GM18520 (cell line): ENCODE results near the gene ARHGEF4.

Experiments used
- ATAC-seq: cut with Tn5 transposase; IDR thresholded peaks from one replicate; pipeline ENCODE4 v1.9.1; 2021; ENCODE audit not compliant: unreplicated experiment

Gene ARHGEF4

DNA sequence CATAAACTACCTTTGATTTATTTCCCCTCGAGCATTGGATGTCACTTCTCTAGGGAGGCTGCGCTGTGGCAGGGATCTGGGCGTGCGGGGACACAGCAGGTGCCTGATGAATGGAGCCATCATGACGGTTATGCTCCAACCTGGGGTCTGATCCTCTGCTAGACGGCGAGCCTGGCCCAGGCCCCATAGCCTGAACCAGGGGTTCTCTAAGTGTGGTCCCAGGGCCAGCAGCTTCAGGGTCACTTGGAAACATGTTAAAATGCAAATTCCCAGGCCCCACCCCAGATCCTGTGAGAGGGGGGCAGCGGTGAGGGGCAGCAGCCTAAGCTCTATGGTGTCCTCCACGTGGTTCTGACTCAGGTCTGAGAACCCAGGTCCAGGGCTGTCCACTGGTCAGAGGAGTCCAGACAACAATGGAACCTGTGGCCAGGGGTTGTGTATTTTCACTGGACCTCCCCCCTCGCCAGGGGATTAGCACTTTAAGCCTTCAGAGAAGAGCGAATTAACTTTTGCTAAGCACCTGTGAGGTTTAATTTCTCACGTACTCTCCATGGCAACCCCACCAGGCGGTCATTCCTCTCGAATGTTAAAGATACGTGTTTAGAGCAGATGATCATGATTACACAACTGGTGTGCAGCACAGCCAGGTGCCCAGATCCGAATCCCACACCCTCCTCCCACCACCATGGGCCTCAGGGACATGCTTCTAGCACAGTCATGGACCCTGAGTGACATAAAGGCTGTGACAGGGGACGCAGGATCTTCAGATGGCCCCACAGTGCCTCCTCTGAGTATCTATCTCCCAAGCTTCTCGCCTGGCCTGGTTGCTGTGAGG, 1.6 kb upstream of the ARHGEF4 start:
- no peak for ATAC-seq

DNA sequence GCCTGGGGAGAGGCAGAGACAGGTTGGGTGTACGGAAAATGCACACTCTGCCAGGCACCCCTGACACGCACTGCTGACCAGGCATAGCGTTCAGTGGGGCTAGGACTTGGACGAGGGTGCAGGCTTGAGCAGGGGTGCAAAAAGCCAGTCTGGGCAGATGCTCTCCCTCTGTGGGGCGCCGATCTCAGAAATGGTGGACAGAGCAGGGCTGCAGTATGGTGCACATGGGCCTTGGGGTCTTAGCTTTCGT, 1.0 kb upstream of the ARHGEF4 start:
- ATAC-seq = no peak

DNA sequence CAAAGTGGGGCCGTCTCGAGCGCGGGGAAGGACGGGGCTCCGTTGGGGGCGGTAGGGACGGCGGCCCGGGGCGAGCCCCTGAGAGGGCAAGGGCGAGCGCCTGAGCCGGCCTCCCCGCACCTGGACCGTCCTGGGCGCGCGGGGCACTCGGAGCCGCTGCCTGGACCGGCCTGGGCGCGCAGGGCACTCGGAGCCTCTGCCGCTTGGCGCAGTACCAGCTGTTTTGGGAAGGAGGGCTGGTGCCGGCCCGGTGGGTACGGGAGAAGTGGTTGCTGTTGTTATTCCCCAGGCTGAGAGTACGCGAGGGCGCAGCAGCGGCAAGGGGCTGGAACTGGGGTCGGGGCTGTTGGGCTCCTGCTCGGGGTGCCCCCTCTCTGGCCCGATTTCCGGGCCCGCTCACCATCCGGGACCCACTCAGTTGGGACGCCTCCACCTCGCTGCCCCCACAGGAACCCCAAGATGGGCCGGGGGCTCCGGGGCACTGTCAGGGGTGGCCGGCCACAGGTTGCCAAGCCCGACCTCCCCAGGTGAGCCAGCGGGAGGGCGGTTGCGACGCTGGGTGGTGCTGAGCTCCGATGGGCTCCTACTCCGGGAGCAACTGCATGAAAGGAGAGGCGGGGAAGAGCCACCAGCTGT, 579 bp downstream of the ARHGEF4 start:
- ATAC-seq = no peak

DNA sequence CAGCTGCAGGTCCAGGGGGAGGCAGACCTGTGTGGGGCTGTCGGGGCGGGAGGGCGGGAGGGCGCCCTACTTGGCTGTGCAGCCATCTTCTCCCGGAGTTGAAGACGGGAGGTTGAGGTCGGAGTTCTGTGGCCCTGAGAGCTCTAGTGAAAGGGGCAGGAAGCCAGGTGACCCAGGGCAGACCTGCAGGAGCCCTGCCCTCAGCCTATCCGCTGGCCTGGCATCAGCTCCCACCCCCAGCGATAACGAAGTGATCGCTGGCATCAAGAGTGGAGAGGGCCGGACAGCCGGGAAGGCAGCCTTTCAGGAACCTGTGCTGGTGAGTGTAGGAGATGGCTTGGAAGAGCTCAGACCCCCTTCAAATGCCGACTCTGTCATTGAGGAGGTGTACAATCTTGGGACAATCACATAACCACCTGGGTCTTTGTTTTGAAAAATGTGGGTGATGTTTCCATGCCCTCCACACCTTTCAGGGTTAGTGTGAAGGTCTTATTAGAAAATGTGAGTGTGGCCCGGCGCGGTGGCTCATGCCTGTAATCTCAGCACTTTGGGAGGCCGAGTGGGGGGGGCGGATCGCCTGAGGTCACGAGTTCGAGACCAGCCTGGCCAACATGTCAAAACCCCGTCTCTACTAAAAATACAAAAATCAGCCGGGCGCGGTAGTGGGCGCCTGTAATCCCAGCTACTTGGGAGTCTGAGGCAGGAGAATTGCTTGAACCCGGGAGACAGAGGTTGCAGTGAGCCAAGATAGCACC, 1.3 kb downstream of the ARHGEF4 start:
- ATAC-seq = no peak

DNA sequence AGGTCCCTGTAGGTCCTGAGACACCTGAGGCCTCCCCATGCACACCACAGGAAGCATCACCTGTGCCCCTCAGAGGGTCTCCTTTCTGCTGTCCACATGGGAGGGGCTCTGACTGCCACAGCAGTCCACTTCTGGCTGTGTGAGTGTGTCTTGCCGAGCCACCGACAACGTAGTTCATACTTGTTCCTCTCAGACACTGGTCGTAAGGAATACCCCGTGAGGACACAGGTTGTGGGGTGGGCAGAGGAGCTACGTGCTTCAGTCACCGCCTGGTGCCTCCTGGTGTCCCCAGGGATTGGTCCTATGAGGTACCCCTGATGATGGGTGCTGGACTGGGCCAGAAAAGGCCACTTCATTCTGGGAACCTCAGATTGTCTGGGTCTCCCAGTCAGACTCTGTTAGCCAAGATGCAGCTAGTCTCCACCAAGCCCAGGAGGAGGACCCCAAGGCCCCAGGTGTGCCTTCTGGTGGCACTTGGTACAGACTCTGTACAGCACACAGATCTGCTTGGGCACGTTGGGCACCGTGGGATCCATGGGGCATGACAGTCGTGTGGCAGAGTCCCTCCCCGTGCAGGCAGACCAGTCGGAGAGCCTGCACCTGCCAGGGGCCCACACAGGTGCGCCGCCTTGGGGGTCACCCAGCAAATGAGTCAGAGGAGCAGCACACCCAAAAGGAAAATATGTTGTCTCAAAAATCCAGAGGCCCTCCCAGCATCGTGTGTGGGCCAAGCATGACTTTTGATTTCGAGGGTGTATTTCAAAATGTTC, 2.5 kb downstream of the ARHGEF4 start:
- no peak for ATAC-seq

DNA sequence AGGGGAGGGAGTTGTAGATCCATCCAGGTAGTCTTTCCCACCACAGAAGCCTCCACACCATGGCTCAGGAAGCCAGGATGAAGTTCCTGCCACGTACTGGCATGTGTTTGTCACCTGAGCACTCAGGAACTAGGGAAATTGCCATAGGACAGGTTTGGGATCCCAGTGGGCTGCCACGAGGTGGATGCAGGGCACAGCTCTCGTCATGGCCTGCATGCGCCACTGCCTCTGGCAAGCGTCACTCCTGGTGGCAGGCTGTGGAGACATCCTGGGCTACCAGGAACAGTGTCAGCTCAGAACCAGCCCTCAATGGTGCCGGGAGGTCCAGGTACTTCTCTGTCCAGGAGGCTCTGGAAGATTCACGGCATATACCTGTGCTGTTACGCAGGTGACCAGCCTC, 3.8 kb downstream of the ARHGEF4 start:
- no peak for ATAC-seq

DNA sequence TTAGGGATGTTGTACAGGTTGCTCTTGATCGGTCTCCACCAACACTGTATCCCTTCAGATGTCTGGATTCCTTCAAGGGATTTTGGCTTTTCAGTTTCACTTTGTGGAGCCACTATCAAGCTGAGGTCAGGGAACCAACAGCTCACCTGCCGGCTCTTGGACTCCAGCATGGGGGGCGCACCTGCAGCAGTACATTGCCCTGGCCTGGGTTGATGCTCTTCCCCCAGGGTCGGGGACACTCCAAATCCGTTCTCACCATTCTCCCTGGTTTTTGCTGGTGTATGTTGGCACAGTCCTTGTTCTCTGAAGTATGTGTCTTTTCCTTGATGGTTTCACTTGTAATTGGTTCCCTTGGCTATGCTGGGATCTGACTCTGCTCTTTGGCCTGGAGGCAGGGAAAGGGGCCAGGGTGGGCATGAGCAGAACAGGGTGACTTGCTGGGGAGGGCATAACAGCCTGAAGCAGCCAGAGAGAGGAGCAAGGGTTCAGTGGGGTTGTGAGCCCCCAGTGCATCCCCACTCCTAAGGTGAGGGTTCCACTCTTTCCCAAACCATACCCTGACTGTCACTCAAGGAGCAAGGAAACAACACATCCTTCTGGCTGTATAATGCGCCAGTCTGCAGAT, 5.1 kb downstream of the ARHGEF4 start:
- ATAC-seq = no peak

DNA sequence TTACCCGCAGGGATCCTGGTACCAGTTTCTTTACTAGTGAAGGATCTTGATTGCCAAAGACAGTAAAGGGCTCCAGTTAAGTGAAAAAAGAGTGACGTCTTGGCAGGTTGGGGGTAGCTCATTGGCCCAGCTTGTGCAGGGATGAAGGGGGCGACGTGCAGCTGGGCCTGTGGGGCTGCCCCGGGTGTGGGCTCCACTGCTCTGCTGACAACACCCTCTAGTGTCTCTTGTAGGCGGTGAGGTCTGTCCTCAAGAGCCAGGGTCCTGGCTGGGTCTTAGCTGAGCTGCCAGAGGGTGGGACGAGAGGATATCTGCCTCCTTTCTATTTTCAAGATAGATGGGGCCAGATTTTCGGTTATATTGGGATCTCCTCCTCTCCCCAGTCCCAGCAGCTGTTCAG, 6.1 kb downstream of the ARHGEF4 start:
- ATAC-seq = no peak

DNA sequence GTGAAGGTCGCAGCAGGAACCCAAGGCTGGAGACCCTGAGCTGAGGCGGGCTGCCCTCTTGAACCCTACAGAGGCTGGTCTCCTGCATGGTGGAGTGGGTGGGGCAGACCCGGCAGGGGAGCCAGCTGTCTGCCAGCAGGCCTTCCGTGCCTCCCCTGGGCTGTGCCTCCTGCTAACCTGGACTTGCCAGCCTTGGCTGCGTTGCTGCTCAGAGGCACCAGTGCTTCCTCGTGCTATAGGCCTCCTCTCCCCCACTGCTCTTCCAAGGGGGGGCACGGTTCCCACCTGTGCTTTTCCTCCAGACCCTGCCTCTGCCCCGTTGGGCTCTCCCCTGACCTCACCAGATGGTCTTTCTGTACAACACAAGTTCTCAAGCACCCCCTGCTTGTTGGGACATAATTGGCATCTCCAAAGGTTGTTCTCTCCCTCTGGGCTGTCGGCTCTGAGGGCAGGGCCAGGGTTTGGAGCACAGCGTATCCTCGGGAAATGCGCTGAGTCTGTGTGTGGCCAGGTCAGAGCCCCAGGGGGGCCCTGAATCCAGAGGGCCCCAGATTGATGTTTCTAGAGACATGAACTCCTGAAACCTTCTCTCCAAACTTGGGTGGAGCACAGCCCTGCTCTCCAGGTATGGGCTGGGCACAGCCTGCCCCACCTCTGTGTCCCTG, 6.7 kb downstream of the ARHGEF4 start:
- ATAC-seq = no peak

DNA sequence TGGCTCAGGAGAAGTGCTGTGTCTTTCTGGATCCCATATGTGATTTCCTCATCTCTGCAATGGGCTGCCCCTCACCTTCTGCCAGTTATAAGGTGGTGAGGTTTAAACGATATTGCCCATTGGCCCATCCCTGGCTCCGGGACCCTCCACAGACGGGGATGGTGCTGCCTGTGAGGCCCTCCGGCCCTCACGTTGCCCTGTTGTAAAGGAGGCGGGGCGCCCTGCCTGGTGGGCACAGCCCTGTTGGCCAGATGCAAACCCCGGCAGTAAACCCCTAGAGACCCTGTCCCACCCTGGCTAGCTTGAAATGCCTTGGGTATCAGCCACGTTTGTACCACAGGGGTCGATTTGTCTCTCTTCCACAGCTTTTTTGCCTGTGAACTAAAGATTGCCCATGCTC, 7.4 kb downstream of the ARHGEF4 start:
- no peak for ATAC-seq

DNA sequence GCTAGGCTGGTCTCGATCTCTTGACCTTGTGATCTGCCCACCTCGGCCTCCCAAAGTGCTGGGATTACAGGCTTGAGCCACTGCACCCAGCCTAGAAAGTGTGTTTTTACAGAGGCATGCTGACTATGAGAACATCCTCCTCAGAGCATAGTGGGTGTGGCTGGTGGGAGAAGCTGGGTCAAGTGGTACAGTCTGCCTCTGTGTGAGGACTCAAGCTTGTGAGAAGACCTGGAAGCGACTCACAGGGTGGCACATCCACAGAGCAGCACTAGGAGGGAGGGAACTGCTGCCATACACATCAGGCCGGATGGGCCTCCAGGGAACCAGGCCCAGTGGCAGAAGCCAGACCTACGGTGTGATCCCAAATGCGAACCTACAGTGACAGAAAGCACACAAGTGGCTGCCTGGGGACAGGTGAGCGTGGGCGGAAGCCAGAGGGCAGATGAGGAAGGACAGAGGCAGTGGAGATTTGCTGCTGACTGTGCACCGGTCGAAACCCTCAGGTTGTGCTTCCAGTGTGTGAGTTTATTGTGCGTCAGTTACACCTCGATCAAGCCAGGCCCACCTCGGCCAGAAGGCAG, 8.9 kb downstream of the ARHGEF4 start:
- no peak for ATAC-seq

DNA sequence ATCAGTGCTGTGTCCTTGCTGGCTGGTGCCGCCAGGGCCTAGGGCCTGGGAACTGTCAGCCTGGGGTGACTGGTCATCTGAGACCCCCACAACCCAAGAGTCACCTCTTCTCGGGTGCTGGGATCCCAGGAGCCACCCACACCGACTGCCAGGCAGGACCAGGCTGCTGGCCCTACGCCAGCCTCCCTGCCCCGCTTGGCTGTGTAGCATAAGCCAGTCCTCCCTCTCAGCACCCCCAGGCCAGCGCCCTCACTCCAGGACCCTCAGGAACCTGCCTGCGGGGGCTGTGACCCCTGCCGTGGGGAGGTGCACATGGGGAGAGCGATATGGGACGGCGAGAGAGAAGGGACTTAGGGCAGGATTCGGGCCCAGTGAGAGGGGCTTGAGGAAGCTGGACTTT, 9.5 kb downstream of the ARHGEF4 start:
- no peak for ATAC-seq

DNA sequence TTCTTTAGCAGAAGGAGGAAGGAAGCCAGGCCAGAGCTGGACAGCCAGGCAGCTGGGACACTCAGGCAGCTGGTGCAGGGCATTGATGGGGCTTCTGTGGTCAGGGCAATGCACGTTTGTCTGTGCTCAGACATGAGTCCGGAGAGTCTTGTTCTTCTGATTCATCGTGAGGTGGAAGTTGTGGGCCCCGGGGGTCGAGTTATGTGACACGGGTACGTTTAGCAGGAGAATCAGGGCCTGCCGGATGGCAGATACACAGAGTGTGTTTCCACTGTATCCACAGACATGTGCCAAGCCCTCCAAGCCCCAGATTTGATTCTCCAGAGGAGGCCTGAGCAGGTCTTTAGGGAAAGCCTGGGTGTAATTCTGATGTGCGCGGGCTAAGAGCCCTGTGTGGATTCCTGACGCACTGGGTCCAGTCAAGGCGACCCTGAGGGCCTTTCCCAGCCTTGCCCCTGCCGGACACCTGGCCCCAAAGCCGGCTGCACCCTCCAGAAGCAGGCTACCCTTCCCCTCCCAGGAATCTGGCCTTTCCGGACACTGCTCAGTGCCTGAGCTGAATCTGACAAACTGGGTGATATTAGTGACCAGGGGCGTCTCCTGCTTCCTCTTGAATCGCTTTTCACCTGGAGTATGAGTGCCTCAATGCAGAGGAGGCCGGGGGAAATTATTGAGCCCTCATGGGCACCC, 10.1 kb downstream of the ARHGEF4 start:
- no peak for ATAC-seq

DNA sequence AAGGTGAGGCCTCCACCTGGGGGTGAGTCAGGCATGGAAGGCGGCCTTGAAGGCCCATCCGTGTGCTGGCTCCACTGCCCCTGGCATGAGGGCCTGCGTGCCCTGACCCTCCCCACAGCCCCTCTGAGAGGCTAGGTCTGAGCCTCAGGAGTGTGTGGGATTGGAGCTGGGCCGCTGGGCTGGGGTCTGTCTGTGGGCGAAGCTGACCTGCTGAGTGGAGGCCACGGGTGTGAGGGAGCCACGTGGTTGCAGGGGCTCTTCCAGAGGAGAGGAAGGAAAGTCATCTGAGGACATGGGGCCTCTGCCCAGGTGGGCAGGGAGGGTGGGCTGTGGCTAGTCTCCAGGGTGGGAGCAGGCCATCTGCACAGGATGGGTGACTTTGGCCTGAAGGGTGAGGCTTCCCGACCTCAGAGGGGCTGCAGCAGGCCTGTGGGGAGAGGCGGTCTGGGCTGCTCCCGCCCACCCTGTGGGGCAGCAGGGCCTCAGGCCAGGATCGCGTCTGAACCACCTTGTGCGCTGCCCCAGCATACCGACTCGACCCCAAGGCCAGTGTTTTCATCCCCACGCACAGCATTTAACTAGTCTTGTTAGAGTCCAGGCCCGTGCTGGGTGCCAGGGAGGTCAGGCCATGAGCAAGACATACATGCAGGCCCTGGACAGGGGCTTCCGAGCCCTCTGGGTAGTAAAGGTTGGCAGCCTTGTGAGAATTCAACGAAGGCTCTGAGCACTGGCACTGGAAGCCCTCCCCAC, 11.2 kb downstream of the ARHGEF4 start:
- no peak for ATAC-seq

DNA sequence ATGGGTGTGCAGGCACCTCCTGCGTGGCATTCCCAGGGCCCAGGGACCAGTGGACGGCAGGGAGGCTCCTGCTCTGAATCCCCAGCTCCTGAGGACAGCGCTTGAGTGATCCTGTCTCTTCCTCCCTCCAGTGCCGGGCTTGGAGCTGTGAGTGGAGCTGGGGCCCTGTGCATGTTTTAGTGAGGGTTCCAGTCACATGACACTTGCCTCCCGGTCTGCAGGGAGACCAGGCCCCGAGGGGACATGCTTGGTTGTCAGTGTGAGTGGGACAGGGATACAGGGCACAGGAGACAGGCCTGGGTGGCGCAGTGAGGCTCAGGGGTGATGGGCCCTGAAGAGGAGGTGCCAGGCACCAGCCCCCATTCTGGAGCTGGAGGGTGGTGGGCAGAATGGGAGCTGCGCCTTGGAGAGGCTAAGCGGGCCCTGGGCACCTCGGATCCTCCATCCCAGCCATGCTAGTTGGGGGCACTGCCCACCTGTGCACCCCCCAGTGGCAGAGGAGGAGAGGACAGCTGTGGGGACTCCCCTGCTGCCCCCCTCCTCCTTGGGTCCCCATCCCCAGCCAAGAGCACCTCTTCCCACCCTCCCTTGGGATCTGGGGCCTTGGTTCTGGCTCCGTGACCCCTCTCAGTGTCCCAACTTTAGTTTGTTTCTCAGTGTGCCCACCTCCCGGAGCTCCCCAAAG, 12.0 kb downstream of the ARHGEF4 start:
- no peak for ATAC-seq

DNA sequence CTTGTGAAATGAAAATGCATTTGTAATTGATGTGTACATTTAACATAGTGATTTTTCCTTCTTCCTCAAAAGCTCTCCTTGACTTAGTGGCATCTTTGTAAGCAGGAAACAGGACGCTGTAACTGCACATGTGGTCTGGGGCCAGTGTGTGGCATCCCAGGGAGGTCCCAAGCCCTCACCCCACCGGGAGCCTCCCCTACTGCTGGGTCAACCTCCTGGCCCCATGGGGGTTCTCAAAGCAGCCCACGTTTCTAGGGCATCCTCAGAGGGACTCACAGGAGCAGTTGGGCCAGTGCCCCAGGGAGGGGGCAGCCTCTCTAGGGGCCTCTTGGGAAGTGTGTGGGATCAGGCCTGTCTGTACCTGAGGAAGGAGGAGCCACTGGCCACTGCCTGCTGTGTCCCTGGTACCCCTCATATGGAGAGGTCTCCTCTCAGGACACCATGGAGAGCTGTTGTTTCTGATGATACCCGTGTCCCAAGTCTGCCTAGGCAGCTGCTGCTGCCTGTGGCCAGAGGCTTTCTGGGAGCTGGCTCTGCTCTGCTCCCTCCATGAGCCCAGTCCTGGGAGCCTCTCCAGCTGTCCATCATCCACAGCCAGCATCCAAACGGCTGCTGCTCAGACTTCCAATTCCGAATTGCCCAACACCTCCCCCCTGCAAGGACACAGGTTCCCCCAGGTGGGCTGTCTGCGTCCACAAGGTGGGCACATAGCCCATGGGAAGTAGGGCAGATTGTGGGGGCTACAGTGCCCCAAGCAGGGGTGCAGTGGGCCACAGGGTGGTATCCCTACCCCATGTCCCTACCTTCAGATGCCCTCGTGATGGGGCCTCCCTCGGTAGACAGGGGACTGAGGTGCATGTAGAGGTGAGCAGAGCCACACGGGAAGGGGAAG, 13.4 kb downstream of the ARHGEF4 start:
- ATAC-seq = no peak
